Erythroblast (primary cell): Measurements from ENCODE around the gene C17orf50.

Experiments used
- GATA1 ChIP-seq: IDR thresholded peaks from 2 replicates; pipeline ENCODE4 v1.6.1; 2011; ENCODE audit warnings: low read depth, mild to moderate bottlenecking, control low read depth, low read length, moderate library complexity
- POLR2A ChIP-seq: IDR thresholded peaks from 2 replicates; pipeline ENCODE4 v1.6.1; 2011; ENCODE audit warnings: mild to moderate bottlenecking, low read length

GRCh38 chr17:35745246-35745645, 15.4 kb upstream of the C17orf50 start:
- TF ChIP-seq POLR2A (no peak), GATA1 (no peak)
